ENCODE results near the gene PROZ.

PROZ gene

GRCh38 chr13:113167575-113167974, 9.1 kb downstream of the PROZ start:
- no peak for DNase-seq
- in situ Hi-C loops (cut with HindIII; ENCODE audit: low pct_ligation_motif_present, low pct_unique_long_range_greater_than_20kb, low sequenced_read_pairs): no loop called here

- in situ Hi-C loops (cut with HindIII; ENCODE audit: low pct_ligation_motif_present, low pct_unique_long_range_greater_than_20kb, low sequenced_read_pairs): no loop called here
- DNase-seq: no peak
Observed at GRCh38 chr13:113168211-113168610, 9.8 kb downstream of the PROZ start.

- no peak for DNase-seq
- in situ Hi-C loops (cut with HindIII; ENCODE audit: low pct_ligation_motif_present, low pct_unique_long_range_greater_than_20kb, low sequenced_read_pairs): no loop called here
Observed at GRCh38 chr13:113169277-113170272, 11.1 kb downstream of the PROZ start.

GRCh38 chr13:113170511-113170910, 12.1 kb downstream of the PROZ start:
- in situ Hi-C loops (cut with HindIII; ENCODE audit: low pct_ligation_motif_present, low pct_unique_long_range_greater_than_20kb, low sequenced_read_pairs): no loop called here
- DNase-seq: no peak

- DNase-seq: no peak
- in situ Hi-C loops (cut with HindIII; ENCODE audit: low pct_ligation_motif_present, low pct_unique_long_range_greater_than_20kb, low sequenced_read_pairs): no loop called here
Observed at GRCh38 chr13:113171250-113172125, 13.0 kb downstream of the PROZ start.

- in situ Hi-C loops (cut with HindIII; ENCODE audit: low pct_ligation_motif_present, low pct_unique_long_range_greater_than_20kb, low sequenced_read_pairs): no loop called here
- no peak for DNase-seq
Observed at GRCh38 chr13:113172419-113172926, 14.0 kb downstream of the PROZ start.

GRCh38 chr13:113176280-113176679, 17.8 kb downstream of the PROZ start:
- in situ Hi-C loops (cut with HindIII; ENCODE audit: low pct_ligation_motif_present, low pct_unique_long_range_greater_than_20kb, low sequenced_read_pairs): no loop called here
- DNase-seq: no peak

- in situ Hi-C loops (cut with HindIII; ENCODE audit: low pct_ligation_motif_present, low pct_unique_long_range_greater_than_20kb, low sequenced_read_pairs): no loop called here
- DNase-seq: no peak
Observed at GRCh38 chr13:113176822-113177221, 18.4 kb downstream of the PROZ start.

GRCh38 chr13:113178070-113178895, 19.8 kb downstream of the PROZ start:
- no peak for DNase-seq
- in situ Hi-C loops (cut with HindIII; ENCODE audit: low pct_ligation_motif_present, low pct_unique_long_range_greater_than_20kb, low sequenced_read_pairs): no loop called here

GRCh38 chr13:113178896-113179167, 20.4 kb downstream of the PROZ start:
- in situ Hi-C loops (cut with HindIII; ENCODE audit: low pct_ligation_motif_present, low pct_unique_long_range_greater_than_20kb, low sequenced_read_pairs): no loop called here

GRCh38 chr13:113179374-113180230, 21.2 kb downstream of the PROZ start:
- in situ Hi-C loops (cut with HindIII; ENCODE audit: low pct_ligation_motif_present, low pct_unique_long_range_greater_than_20kb, low sequenced_read_pairs): no loop called here
- no peak for DNase-seq

More at GRCh38 chr13:113178896-113179167, 20.4 kb downstream of the PROZ start:
- DNase-seq: no peak

- in situ Hi-C loops (cut with HindIII; ENCODE audit: low pct_ligation_motif_present, low pct_unique_long_range_greater_than_20kb, low sequenced_read_pairs): no loop called here
- DNase-seq: no peak
Observed at GRCh38 chr13:113182046-113182445, 23.6 kb downstream of the PROZ start.

- no peak for DNase-seq
- in situ Hi-C loops (cut with HindIII; ENCODE audit: low pct_ligation_motif_present, low pct_unique_long_range_greater_than_20kb, low sequenced_read_pairs): no loop called here
Observed at GRCh38 chr13:113183450-113184129, 25.1 kb downstream of the PROZ start.

GRCh38 chr13:113184568-113185440, 26.4 kb downstream of the PROZ start:
- DNase-seq: no peak
- in situ Hi-C loops (cut with HindIII; ENCODE audit: low pct_ligation_motif_present, low pct_unique_long_range_greater_than_20kb, low sequenced_read_pairs): no loop called here

GRCh38 chr13:113186061-113186900, 27.8 kb downstream of the PROZ start:
- no peak for DNase-seq
- in situ Hi-C loops (cut with HindIII; ENCODE audit: low pct_ligation_motif_present, low pct_unique_long_range_greater_than_20kb, low sequenced_read_pairs): no loop called here

All from ACHN (cell line).